ENCODE results near the gene CTSD. TPM values are rescaled to one million over a fixed set of nuclear protein-coding genes. Genes with fewer than 3 reads are reported as not detected.

CTSD gene
- total and polyA plus RNA-seq, 9 donors: 89.0 to 545 (median 191) TPM

DNA sequence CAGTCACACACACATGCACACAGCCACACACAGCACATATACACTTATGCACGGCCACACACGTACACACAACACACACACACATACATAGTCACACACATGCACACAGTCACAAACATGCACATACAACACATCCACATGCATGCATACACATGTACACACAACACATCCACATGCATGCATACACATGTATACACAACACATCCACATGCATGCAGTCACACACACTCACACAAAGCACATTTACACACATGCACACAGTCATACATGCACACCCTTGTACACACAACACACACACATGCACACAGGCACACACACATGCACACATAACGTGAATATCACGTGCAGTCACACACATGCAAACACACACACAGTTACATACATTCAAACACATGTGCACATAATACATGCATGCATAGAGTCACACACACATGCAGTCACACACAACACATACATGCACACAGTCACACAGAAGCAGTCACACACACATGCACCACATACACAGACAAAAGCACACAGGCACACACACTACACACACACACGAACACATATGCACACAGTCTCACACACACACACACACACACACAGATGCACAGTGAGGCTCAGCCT, 32.2 kb downstream of the CTSD start:
- no peak overlapping the region for H3K27ac ChIP-seq
- intact Hi-C loops (cut with DNase I): loop anchor here in 1 of 4 donors (10.0 kb wide), 1 partner anchor 53 kb away; no protein-coding TSS in a partner anchor
- DNase-seq: no peak
- TF ChIP-seq EP300 (IDR thresholded peaks at IDR 0.05): no peak
- TF ChIP-seq POLR2A (IDR thresholded peaks at IDR 0.05): no peak
- TF ChIP-seq, protein P1, sequence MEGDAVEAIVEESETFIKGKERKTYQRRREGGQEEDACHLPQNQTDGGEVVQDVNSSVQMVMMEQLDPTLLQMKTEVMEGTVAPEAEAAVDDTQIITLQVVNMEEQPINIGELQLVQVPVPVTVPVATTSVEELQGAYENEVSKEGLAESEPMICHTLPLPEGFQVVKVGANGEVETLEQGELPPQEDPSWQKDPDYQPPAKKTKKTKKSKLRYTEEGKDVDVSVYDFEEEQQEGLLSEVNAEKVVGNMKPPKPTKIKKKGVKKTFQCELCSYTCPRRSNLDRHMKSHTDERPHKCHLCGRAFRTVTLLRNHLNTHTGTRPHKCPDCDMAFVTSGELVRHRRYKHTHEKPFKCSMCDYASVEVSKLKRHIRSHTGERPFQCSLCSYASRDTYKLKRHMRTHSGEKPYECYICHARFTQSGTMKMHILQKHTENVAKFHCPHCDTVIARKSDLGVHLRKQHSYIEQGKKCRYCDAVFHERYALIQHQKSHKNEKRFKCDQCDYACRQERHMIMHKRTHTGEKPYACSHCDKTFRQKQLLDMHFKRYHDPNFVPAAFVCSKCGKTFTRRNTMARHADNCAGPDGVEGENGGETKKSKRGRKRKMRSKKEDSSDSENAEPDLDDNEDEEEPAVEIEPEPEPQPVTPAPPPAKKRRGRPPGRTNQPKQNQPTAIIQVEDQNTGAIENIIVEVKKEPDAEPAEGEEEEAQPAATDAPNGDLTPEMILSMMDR (IDR thresholded peaks at IDR 0.05): no peak
- 80 to 84% (median 81%) methylated on average over 5 of the region's 5 CpGs for WGBS, 3 donors
- no peaks in the 10 kb centered on the region for H3K27me3 ChIP-seq
- no peak overlapping the region for H3K4me3 ChIP-seq
- H3K9me3 ChIP-seq: no peaks in the 10 kb centered on the region
- H3K36me3 ChIP-seq: no peaks in the 10 kb centered on the region
- no peaks in the 10 kb centered on the region for H3K4me1 ChIP-seq (ENCODE audit: insufficient read depth)

DNA sequence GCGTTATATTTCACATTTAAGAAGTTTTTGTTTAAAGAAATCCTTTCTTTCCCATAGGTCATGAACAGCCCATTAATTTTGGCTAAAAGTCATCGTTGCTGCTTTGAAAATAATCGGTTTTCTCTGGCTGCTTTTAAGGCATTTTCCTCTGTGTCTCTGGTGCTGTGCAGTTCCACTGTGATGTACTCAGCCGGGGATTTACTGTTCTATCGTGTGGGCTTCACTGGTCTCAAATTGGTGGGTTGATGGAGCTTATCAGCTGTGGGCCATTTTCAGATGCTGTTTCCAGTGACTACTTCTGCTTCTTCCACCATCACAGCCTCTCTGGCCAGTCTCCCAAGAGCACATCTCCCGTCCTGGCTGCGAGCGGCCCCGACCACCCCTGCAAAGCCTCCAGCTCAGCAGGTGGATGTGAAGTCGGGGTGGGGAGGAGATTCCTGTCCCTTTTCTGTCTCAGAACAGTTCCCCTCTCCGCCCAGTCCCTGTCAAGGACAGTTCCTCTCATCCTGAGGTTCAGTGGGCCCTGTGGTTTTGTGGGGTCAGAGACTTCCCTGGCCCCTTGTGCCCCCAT, 33.6 kb downstream of the CTSD start:
- no peaks in the 10 kb centered on the region for H3K4me1 ChIP-seq (ENCODE audit: insufficient read depth)
- no peaks in the 10 kb centered on the region for H3K27me3 ChIP-seq
- no peaks in the 10 kb centered on the region for H3K36me3 ChIP-seq
- WGBS, 3 donors: 34 to 41% (median 41%) methylated on average over 11 of the region's 11 CpGs
- TF ChIP-seq EP300 (IDR thresholded peaks at IDR 0.05) (no peak), POLR2A (IDR thresholded peaks at IDR 0.05) (no peak)
- TF ChIP-seq, protein P1 (IDR thresholded peaks at IDR 0.05): no peak
- no peak for DNase-seq
- no peak overlapping the region for H3K27ac ChIP-seq
- no peak overlapping the region for H3K4me3 ChIP-seq
- H3K9me3 ChIP-seq: no peaks in the 10 kb centered on the region
- intact Hi-C loops (cut with DNase I): loop anchor here in 1 of 4 donors (10.0 kb wide), 1 partner anchor 55 kb away; no protein-coding TSS in a partner anchor

DNA sequence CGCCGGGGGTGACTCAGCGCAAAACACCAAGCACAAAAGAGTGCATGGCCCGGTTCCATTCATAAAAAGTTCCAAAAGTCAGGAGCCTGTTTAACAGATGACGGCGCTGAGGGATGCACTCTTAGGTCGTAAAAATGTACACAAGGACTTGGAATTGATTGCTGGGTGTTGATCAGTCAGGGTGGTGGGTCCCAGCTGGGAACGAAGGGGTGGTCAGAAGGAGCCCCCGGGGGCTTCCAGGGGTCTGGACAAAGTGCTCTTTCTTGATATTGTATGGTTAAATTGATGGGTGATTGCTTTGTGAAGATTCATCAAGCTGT, 34.1 kb downstream of the CTSD start:
- Histone ChIP-seq H3K4me3 (no peak overlapping the region), H3K36me3 (no peaks in the 10 kb centered on the region), H3K9me3 (no peaks in the 10 kb centered on the region), H3K4me1 (ENCODE audit: insufficient read depth) (no peaks in the 10 kb centered on the region), H3K27ac (no peak overlapping the region), H3K27me3 (no peaks in the 10 kb centered on the region)
- intact Hi-C loops (cut with DNase I): loop anchor here in 1 of 4 donors (10.0 kb wide), 1 partner anchor 55 kb away; no protein-coding TSS in a partner anchor
- WGBS, 3 donors: 60 to 76% (median 65%) methylated on average over 9 of the region's 9 CpGs
- TF ChIP-seq, protein P1 (IDR thresholded peaks at IDR 0.05): no peak
- TF ChIP-seq EP300 (IDR thresholded peaks at IDR 0.05) (no peak), POLR2A (IDR thresholded peaks at IDR 0.05) (no peak)
- no peak for DNase-seq

DNA sequence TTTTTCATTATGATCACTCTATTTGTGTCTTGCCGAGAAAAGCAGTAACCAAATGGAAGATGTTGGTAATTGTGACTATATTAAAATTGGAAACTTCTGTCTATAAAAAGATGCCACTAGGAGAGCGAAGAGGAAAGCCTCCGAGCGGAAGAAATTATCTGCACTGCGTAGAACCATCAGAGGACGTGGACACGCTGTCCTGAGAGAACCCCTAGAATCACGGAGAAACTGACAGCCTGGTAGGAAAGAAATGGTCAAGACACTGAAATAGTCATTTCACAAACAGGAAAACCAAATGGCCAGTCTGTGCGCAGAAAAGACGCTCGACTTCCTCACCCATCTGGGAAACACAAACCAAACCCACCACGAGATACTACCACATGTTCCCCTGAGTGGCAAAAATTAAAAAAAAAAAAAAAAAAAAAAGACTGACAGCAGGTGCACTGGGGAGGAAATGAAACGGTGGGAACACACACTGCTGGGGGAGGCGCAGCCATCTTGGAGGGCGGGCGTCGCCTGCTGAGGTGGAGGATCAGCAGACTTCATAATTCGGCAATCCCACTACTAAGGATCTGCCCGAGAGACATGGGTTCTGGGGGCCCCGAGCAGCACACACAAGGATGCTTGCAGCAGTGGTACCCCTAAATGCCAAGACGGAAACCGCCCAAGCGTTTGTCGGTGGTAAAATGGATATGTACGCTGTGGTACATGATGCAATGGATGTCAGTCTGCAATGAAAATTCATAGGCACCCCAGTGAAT, 34.6 kb downstream of the CTSD start:
- H3K9me3 ChIP-seq: no peaks in the 10 kb centered on the region
- no peak overlapping the region for H3K4me3 ChIP-seq
- no peaks in the 10 kb centered on the region for H3K4me1 ChIP-seq (ENCODE audit: insufficient read depth)
- no peaks in the 10 kb centered on the region for H3K27me3 ChIP-seq
- 83 to 84% (median 84%) methylated on average over 25 of the region's 25 CpGs for WGBS, 3 donors
- H3K27ac ChIP-seq: no peak overlapping the region
- no peak for DNase-seq
- intact Hi-C loops (cut with DNase I): no loop called here
- no peaks in the 10 kb centered on the region for H3K36me3 ChIP-seq
- no peak for TF ChIP-seq POLR2A (IDR thresholded peaks at IDR 0.05)
- TF ChIP-seq, protein P1 (IDR thresholded peaks at IDR 0.05): no peak
- no peak for TF ChIP-seq EP300 (IDR thresholded peaks at IDR 0.05)
